Cardiac fibroblast (primary cell): ENCODE results near the gene WHAMM.
"Not testable (repeated sequence)": the region's sequence is repeated elsewhere in the genome, so short reads cannot be mapped to it uniquely, and the experiment has no call there.

ENCODE experiments used
- DNase-seq, 2 donors: peaks; one replicate each; pipeline versions ENCODE4 v3.0.0 to v3.0.0-alpha.2; 2010; ENCODE audit warnings: low read depth in 2 of 2
- H3K4me3 ChIP-seq, 2 donors: replicated peaks in 1 of 2; 1 replicate in 1 of 2; 2 replicates in 1 of 2; pipeline ENCODE4 v1.5.1; 2011; ENCODE audit warnings: low read depth in 2 of 2, low read length in 2 of 2, mild to moderate bottlenecking in 2 of 2, moderate library complexity in 1 of 2
- CTCF ChIP-seq: IDR thresholded peaks from one replicate; pipeline ENCODE4 v1.5.1; 2011; ENCODE audit warnings: low read depth, mild to moderate bottlenecking, low read length, inconsistent platforms

Gene WHAMM

DNA sequence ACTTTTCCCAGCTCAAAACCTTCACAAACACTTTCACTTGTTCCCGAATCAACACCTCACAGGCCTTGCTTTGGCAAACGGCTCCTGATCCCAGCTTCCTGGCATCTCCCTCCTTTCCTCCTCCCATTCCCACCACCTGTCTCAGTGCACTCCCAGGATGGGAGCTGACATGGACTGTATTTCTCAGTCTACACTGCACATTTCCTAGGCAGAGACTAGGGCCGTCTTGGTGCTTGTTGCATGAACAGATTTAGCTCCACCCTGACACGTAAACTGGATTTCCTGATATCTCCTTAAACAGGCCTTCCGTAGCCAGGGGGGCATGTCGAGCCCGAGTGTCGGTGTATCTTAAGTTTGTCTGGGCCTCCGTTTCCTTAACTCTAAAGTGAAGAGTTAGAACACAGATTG is 790 bp upstream of the WHAMM start:
- DNase-seq, result no peak
- no peak for TF ChIP-seq CTCF

GRCh38 chr15:82810061-82810889 is 847 bp downstream of the WHAMM start:
- TF ChIP-seq CTCF, result no peak
- peak overlapping the region; percentile 73 to 92 for H3K4me3 ChIP-seq
- peak; percentile 75 to 79 for DNase-seq

More for the DNA sequence above, 790 bp upstream of the WHAMM start:
- no peak overlapping the region for H3K4me3 ChIP-seq

DNA sequence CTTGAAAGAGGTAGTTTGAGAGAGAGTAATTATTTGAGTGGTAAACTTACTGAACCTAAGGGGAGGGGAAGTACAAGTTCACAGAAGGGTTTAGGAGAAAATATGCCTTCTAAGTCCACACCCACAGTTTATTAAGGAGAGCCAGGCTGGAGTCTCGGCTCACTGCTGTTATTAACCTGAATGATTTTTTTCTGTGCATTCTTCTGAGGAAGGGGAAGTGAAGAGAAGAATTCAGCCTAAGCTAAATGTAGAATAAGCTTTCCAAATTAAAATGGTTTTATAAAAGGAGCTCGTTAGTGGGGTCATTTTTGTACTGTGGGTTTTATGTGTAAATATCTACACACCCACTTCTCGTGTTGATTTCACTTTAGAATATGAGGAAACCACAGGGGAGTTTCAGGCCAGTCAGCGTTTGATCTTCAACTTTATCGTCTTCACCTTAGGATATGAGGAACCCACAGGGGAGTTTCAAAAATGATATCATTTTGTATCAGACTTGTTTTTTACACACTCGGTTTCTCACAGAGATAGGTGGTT is 1.5 kb downstream of the WHAMM start:
- peak; percentile 15 to 22 for DNase-seq
- peak overlapping the region; percentile 73 to 92 for H3K4me3 ChIP-seq
- no peak for TF ChIP-seq CTCF

DNA sequence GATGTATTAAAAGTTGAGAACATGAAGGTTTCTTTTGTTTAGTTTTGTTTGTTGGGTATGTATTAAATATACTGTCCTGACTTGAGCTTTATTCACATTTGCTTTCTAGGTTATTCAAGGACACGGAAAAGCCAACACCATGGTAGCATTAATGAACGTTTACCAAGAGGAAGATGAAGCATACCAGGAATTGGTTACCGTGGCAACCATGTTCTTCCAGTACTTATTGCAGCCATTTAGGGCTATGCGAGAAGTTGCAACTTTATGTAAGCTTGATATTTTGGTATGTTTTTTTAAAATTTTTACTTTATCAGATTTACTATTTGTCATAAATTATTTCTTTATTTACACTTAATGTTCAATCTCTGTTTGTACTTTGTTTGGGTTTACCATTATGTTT is 3.6 kb downstream of the WHAMM start:
- no peak for TF ChIP-seq CTCF
- DNase-seq, result no peak
- no peak overlapping the region for H3K4me3 ChIP-seq

DNA sequence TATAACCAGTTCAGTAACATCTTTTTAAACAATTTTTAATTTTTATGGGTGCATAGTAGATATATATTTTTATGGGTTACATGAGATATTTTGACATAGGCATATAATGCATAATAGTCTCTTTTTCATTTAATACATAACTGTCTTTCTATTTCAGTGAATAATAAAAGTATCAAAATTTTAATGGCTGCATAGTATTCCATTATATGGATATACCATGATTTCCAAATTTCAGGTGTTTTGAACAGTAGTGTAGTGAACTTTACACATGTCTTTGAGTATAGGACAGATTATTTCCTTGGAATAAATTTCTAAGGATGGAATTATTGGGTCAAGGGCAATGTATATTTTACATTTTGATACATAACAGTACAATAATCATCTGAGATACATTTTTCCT is 10.7 kb downstream of the WHAMM start:
- TF ChIP-seq CTCF, result no peak
- no peak for DNase-seq
- H3K4me3 ChIP-seq, result no peak overlapping the region

- not testable (repeated sequence) for H3K4me3 ChIP-seq
- peak in 1 of 2 donors; percentile 57 for DNase-seq
Observed at GRCh38 chr15:82821396-82821795, 12.0 kb downstream of the WHAMM start.

DNA sequence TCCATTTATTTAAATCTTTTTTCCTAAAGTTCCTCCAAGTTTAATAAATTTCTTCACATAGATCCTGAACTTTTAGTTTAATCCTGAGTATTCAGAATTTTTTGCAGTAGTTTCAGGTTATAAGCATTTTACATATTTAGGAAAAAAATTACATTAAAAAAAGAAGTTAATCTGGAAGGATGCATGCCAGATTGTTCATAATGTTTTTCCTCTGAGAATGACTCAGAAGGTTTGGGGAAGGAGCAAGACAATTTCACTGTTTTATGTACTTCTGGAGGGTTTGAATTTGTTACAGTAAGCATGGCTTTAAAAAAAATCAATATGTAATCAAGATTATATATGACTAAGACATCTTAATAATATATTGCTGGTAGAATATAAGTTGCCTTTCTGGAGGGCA is 12.4 kb downstream of the WHAMM start:
- not testable (repeated sequence) for H3K4me3 ChIP-seq
- DNase-seq, result peak in 1 of 2 donors; percentile 44

DNA sequence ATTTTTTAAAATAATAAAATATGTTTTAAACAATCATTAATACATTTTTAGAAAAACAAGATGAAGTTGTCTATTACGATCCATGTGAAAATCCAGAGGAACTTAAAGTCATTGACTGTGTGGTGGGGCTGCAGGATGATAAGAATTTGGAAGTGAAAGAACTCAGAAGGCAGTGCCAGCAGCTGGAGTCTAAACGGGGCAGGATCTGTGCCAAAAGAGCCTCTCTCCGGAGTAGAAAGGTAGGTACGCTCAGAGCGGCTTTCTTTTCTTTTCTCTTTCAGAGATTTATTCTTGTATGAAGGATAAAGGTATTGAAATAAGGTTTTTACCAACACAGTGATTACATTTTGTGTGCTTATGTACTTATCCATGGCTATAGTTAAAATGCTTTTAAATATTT is 13.6 kb downstream of the WHAMM start:
- DNase-seq, result no peak
- H3K4me3 ChIP-seq, result no peak overlapping the region
- TF ChIP-seq CTCF, result no peak
